Mucosa of descending colon (tissue), 3 donors: ENCODE data around the gene OR8A1. TPM values are rescaled to one million over a fixed set of nuclear protein-coding genes. Genes with fewer than 3 reads are reported as not detected.
A peak's percentile ranks its signal among the peaks of the same experiment; 100 is the strongest.

Source experiments
- ATAC-seq: fragments of 200-7000 bp; cut with Tn5 transposase; one replicate; pipeline ENCODE4 v1.9.1; 2020; ENCODE audit warnings: mild to moderate bottlenecking, moderate library complexity
- DNase-seq, 3 donors: peaks; one replicate each; pipeline ENCODE4 v3.0.0-alpha.2; 2020
- H3K36me3 ChIP-seq: fragments of 200-600 bp; one replicate; pipeline ENCODE4 v1.8.0; 2021; ENCODE audit warnings: low read depth, mild to moderate bottlenecking
- H3K4me1 ChIP-seq: fragments of 200-600 bp; one replicate; pipeline ENCODE4 v1.8.0; 2021; ENCODE audit warnings: low read depth, mild to moderate bottlenecking
- H3K4me3 ChIP-seq: fragments of 200-600 bp; one replicate; pipeline ENCODE4 v1.8.0; 2021; ENCODE audit warnings: mild to moderate bottlenecking
- H3K9me3 ChIP-seq: fragments of 200-600 bp; one replicate; pipeline ENCODE4 v1.8.0; 2021; ENCODE audit warnings: mild to moderate bottlenecking
- CTCF ChIP-seq: fragments of 200-600 bp; IDR thresholded peaks from one replicate; pipeline ENCODE4 v1.8.0; 2022; ENCODE audit warnings: antibody characterized with exemption, mild to moderate bottlenecking
- intact Hi-C, 2 donors: fragments of 100-400 bp; cut with DNase I in 1 of 2; cut with micrococcal nuclease in 1 of 2; formaldehyde crosslinking; loops; one replicate each; pipeline versions ENCODE4 v1.11.0 to v1.11.1; 2022; cut with DNase I, micrococcal nuclease
- total RNA-seq, 3 donors: library from RNA; stranded (reverse); fragmentation: NEBNext Ultra II Directional in 2 of 3; extraction: Animal tissue kit (Norgen Biotek cat#: 25700) in 2 of 3; gene quantifications; one replicate each; pipeline versions ENCODE4 v1.2.1 to v1.2.4, GENCODE V29; 2021 to 2023
- donor health status: DM: no; HTN: no; CAD: no; lungs with moderate emphysema.
- donor health status: DM: no; HTN: no; CAD: no.
- donor health status: DM: no; HTN: yes; CAD: no.

The OR8A1 gene
- total RNA-seq, 3 donors from 2014 or later = not detected

GRCh38 chr11:124608147-124608546 is 38.4 kb downstream of the OR8A1 start:
- intact Hi-C loops = no loop called here
- DNase-seq (no peak), ATAC-seq (peak; percentile 63)
- TF ChIP-seq CTCF = no peak
- no peaks in the 10 kb centered on the region for H3K9me3 ChIP-seq
- H3K4me1 ChIP-seq = no peaks in the 10 kb centered on the region
- H3K4me3 ChIP-seq = no peak overlapping the region
- no peaks in the 10 kb centered on the region for H3K36me3 ChIP-seq

- intact Hi-C loops = no loop called here
- no peaks in the 10 kb centered on the region for H3K9me3 ChIP-seq
- no peaks in the 10 kb centered on the region for H3K36me3 ChIP-seq
- H3K4me1 ChIP-seq = no peaks in the 10 kb centered on the region
- no peak overlapping the region for H3K4me3 ChIP-seq
- DNase-seq = no peak
- no peak for TF ChIP-seq CTCF
- ATAC-seq = no peak
Measured at GRCh38 chr11:124610295-124610694, 40.5 kb downstream of the OR8A1 start.

- Histone ChIP-seq H3K4me3 (no peak within 1 kb of the TSS), H3K9me3 (no peaks in the 10 kb centered on the region), H3K4me1 (no peaks in the 10 kb centered on the region), H3K36me3 (no peaks in the 10 kb centered on the region)
- ATAC-seq (no peak), DNase-seq (no peak)
- intact Hi-C loops = no loop called here
- no peak for TF ChIP-seq CTCF
Measured at GRCh38 chr11:124611064-124611463, 41.3 kb downstream of the OR8A1 start, which contains the start of gene PANX3. TSS of gene PANX3 (plus strand) at chr11:124611428. CDS start at chr11:124611557, 129 bp downstream.

- ATAC-seq = no peak
- Histone ChIP-seq H3K4me1 (no peaks in the 10 kb centered on the region), H3K36me3 (no peaks in the 10 kb centered on the region), H3K4me3 (no peak overlapping the region), H3K9me3 (no peaks in the 10 kb centered on the region)
- no peak for TF ChIP-seq CTCF
- intact Hi-C loops = no loop called here
- DNase-seq = no peak
Measured at GRCh38 chr11:124612045-124612444, 42.2 kb downstream of the OR8A1 start.

GRCh38 chr11:124612567-124613246 is 42.9 kb downstream of the OR8A1 start:
- intact Hi-C loops = no loop called here
- H3K9me3 ChIP-seq = no peaks in the 10 kb centered on the region
- DNase-seq (no peak), ATAC-seq (no peak)
- no peaks in the 10 kb centered on the region for H3K4me1 ChIP-seq
- no peak for TF ChIP-seq CTCF
- H3K36me3 ChIP-seq = no peaks in the 10 kb centered on the region
- H3K4me3 ChIP-seq = no peak overlapping the region

- peaks cover 6% of the 10 kb centered on the region for H3K4me1 ChIP-seq
- DNase-seq (no peak), ATAC-seq (no peak)
- TF ChIP-seq CTCF = no peak
- H3K4me3 ChIP-seq = no peak overlapping the region
- intact Hi-C loops = no loop called here
- H3K9me3 ChIP-seq = no peaks in the 10 kb centered on the region
- H3K36me3 ChIP-seq = no peaks in the 10 kb centered on the region
Measured at GRCh38 chr11:124618863-124619262, 49.1 kb downstream of the OR8A1 start.
